Measurements from ENCODE around the gene CPAMD8. TPM values are rescaled to one million over a fixed set of nuclear protein-coding genes. Genes with fewer than 3 reads are reported as not detected.

CPAMD8 gene
- total RNA-seq, 1 experiment from 2014 or later: 3.9 TPM

DNA sequence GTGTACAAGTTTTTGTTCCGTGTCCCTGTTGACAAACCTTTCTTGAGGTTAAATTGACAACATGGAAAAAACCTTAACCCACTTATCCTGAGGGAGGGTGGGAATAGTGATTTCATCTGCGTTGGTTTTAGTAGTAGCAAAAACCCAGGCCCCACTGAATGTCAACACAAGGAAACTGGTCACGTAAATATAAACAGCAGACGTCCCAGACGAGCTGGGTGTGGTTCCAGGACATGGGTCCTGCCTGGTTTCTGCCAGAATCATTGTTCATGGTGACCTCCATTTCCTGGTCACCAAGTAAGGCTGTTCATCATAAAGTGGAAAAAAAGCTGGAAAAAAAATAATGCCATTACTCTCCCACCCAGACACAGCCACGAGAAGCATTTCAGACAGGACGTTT, 154.7 kb downstream of the CPAMD8 start:
- no peak overlapping the region for H3K4me3 ChIP-seq (ENCODE audit: low read length)
- H3K36me3 ChIP-seq (ENCODE audit: low read depth, low read length): peaks cover 38% of the 10 kb centered on the region
- H3K9me3 ChIP-seq (ENCODE audit: low read length): no peaks in the 10 kb centered on the region
- no peaks in the 10 kb centered on the region for H3K27me3 ChIP-seq (ENCODE audit: low read length)
- no peak overlapping the region for H3K9ac ChIP-seq (ENCODE audit: low read length)
- no peak overlapping the region for H3K4me2 ChIP-seq (ENCODE audit: low read length)
- no peak overlapping the region for H3K27ac ChIP-seq (ENCODE audit: low read length)
- ChIA-PET POLR2A (ENCODE audit: unreplicated experiment) (no interaction called here), CTCF (no interaction called here)
- H2AFZ ChIP-seq (ENCODE audit: low read length): no peak overlapping the region
- intact Hi-C loops (cut with micrococcal nuclease): no loop called here
- TF ChIP-seq, protein P1, sequence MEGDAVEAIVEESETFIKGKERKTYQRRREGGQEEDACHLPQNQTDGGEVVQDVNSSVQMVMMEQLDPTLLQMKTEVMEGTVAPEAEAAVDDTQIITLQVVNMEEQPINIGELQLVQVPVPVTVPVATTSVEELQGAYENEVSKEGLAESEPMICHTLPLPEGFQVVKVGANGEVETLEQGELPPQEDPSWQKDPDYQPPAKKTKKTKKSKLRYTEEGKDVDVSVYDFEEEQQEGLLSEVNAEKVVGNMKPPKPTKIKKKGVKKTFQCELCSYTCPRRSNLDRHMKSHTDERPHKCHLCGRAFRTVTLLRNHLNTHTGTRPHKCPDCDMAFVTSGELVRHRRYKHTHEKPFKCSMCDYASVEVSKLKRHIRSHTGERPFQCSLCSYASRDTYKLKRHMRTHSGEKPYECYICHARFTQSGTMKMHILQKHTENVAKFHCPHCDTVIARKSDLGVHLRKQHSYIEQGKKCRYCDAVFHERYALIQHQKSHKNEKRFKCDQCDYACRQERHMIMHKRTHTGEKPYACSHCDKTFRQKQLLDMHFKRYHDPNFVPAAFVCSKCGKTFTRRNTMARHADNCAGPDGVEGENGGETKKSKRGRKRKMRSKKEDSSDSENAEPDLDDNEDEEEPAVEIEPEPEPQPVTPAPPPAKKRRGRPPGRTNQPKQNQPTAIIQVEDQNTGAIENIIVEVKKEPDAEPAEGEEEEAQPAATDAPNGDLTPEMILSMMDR (conservative IDR thresholded peaks at IDR 0.05; ENCODE audit: low read depth, low read length): no peak
- TF ChIP-seq EZH2phosphoT487 (IDR thresholded peaks at IDR 0.05; ENCODE audit: borderline replicate concordance, low read length) (no peak), EZH2 (IDR thresholded peaks at IDR 0.05; ENCODE audit: low read length, unreplicated experiment) (no peak)
- BruUV-seq (replicated peaks): no TSS peak
- ATAC-seq (no peak), DNase-seq (no peak)
- no peaks in the 10 kb centered on the region for H3F3A ChIP-seq (ENCODE audit: low read length, unreplicated experiment)
- H3K9me2 ChIP-seq (replicated peaks; ENCODE audit: low read length): no peaks in the 10 kb centered on the region
- H4K20me1 ChIP-seq (ENCODE audit: low read length): no peaks in the 10 kb centered on the region
- H3K4me1 ChIP-seq (ENCODE audit: insufficient read depth, low read length): peaks cover 5% of the 10 kb centered on the region
- peaks cover 16% of the 10 kb centered on the region for H3K79me2 ChIP-seq (ENCODE audit: low read length)

DNA sequence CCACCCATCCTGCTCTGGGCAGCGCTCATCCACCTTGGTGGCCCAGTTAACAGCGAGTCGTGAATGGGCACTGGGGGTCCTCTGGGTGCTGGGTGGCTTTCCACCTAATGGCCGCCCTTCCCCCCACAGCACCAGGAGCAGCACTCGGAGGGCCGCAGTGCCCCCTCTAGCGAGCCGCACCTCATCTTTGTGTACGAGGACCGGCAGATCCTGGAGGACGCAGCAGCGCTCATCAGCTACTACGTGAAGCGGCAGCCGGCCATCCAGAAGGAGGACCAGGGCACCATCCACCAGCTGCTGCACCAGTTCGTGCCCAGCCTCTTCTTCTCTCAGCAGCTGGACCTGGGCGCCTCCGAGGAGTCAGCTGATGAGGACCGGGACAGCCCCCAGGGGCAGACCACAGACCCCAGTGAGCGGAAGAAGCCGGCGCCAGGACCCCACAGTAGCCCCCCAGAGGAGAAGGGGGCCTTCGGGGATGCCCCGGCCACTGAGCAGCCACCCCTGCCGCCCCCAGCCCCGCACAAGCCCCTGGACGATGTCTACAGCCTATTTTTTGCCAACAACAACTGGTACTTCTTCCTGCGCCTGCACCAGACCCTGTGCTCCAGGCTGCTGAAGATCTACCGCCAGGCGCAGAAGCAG, 157.2 kb downstream of the CPAMD8 start:
- BruUV-seq (replicated peaks): no TSS peak
- POLR2A ChIA-PET (ENCODE audit: unreplicated experiment): no interaction called here
- peaks cover 30% of the 10 kb centered on the region for H3K36me3 ChIP-seq (ENCODE audit: low read depth, low read length)
- ATAC-seq (no peak), DNase-seq (no peak)
- H3K27ac ChIP-seq (ENCODE audit: low read length): no peak overlapping the region
- no peaks in the 10 kb centered on the region for H3K27me3 ChIP-seq (ENCODE audit: low read length)
- TF ChIP-seq EZH2phosphoT487 (IDR thresholded peaks at IDR 0.05; ENCODE audit: borderline replicate concordance, low read length) (no peak), EZH2 (IDR thresholded peaks at IDR 0.05; ENCODE audit: low read length, unreplicated experiment) (no peak)
- TF ChIP-seq, protein P1 (conservative IDR thresholded peaks at IDR 0.05; ENCODE audit: low read depth, low read length): no peak
- no peak overlapping the region for H2AFZ ChIP-seq (ENCODE audit: low read length)
- CTCF ChIA-PET: no interaction called here
- H3K79me2 ChIP-seq (ENCODE audit: low read length): peaks cover 10% of the 10 kb centered on the region
- no peaks in the 10 kb centered on the region for H3K9me2 ChIP-seq (replicated peaks; ENCODE audit: low read length)
- H3F3A ChIP-seq (ENCODE audit: low read length, unreplicated experiment): no peaks in the 10 kb centered on the region
- H3K9ac ChIP-seq (ENCODE audit: low read length): no peak overlapping the region
- no peak overlapping the region for H3K4me3 ChIP-seq (ENCODE audit: low read length)
- no peaks in the 10 kb centered on the region for H4K20me1 ChIP-seq (ENCODE audit: low read length)
- no peaks in the 10 kb centered on the region for H3K4me1 ChIP-seq (ENCODE audit: insufficient read depth, low read length)
- intact Hi-C loops (cut with micrococcal nuclease): no loop called here
- no peaks in the 10 kb centered on the region for H3K9me3 ChIP-seq (ENCODE audit: low read length)
- H3K4me2 ChIP-seq (ENCODE audit: low read length): no peak overlapping the region

DNA sequence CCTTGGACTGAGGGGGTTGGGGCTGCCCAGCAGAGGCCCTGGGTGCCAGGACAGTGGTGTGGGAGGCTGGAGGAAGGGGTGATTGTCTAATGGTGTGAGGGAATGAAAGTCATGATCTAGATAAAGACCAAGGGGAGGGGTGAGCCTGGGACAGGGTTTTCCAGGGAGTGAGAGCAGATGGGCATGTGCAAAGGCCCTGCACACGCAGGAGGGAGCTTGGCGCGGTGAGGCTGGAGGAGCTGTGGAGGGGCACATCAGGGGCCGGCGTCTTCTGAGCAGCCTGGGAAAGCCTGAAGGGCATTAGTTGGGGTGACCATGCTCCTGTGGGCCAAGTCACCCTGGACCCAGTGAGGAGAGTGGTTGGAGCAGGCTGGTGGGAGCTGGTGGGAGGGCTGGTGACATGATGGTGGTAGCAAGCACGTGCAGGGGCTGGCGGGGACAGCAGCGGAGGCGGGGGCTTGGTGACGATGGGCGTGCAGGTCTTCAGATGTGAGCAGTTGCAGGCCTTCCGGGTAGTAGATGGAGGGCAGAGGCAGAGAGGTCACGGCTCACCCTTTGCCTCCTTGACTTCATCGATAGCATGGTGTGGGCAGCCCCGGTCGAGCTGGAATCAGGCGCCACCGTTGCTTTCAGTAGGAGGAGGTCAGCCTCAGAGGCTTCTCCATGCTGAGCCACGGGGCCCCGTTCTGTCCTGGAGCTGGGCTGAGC, 158.0 kb downstream of the CPAMD8 start:
- TF ChIP-seq EZH2 (IDR thresholded peaks at IDR 0.05; ENCODE audit: low read length, unreplicated experiment) (no peak), EZH2phosphoT487 (IDR thresholded peaks at IDR 0.05; ENCODE audit: borderline replicate concordance, low read length) (no peak)
- TF ChIP-seq, protein P1 (conservative IDR thresholded peaks at IDR 0.05; ENCODE audit: low read depth, low read length): no peak
- H3K27ac ChIP-seq (ENCODE audit: low read length): no peak overlapping the region
- no peaks in the 10 kb centered on the region for H3K9me2 ChIP-seq (replicated peaks; ENCODE audit: low read length)
- DNase-seq (no peak), ATAC-seq (no peak)
- intact Hi-C loops (cut with micrococcal nuclease): no loop called here
- H3K9ac ChIP-seq (ENCODE audit: low read length): no peak overlapping the region
- H3K4me3 ChIP-seq (ENCODE audit: low read length): no peak overlapping the region
- H3K9me3 ChIP-seq (ENCODE audit: low read length): no peaks in the 10 kb centered on the region
- peaks cover 1% of the 10 kb centered on the region for H3K79me2 ChIP-seq (ENCODE audit: low read length)
- no peak overlapping the region for H2AFZ ChIP-seq (ENCODE audit: low read length)
- no peaks in the 10 kb centered on the region for H3K27me3 ChIP-seq (ENCODE audit: low read length)
- no TSS peak for BruUV-seq (replicated peaks)
- no peak overlapping the region for H3K4me2 ChIP-seq (ENCODE audit: low read length)
- ChIA-PET POLR2A (ENCODE audit: unreplicated experiment) (no interaction called here), CTCF (no interaction called here)
- no peaks in the 10 kb centered on the region for H4K20me1 ChIP-seq (ENCODE audit: low read length)
- H3F3A ChIP-seq (ENCODE audit: low read length, unreplicated experiment): no peaks in the 10 kb centered on the region
- H3K36me3 ChIP-seq (ENCODE audit: low read depth, low read length): peaks cover 28% of the 10 kb centered on the region
- no peaks in the 10 kb centered on the region for H3K4me1 ChIP-seq (ENCODE audit: insufficient read depth, low read length)

Measured in PC-3 (cell line).